ENCODE results near the gene DARS1. TPM values are rescaled to one million over a fixed set of nuclear protein-coding genes. Genes with fewer than 3 reads are reported as not detected.
A peak's percentile ranks its signal among the peaks of the same experiment; 100 is the strongest.

DARS1 gene
- total and polyA plus RNA-seq, 7 donors: 54.2 to 89.7 (median 73.5) TPM

DNA sequence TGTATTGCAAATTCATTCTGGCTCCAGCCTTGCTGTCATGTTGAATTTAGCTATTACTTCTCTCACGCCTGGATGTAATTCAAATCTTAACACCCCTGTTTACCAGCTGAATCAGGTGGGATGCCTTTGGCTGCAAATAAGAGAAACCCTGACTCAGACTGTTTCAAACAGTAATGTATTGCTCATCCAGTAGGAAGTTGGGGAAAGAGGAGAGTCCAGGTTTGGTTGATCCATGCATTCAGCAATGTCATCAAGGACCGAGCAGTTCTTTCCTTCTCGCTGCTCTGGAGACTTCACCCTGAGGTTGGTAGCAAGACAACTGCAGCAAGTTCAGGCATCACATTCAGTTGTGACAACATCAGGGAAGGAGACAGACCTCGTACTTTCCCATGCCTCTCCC lies 6.4 kb upstream of the DARS1 start:
- DNase-seq: no peak
- intact Hi-C loops (cut with DNase I): no loop called here
- Histone ChIP-seq H3K4me1 (no peaks in the 10 kb centered on the region), H3K36me3 (ENCODE audit: insufficient read depth in 1 of 2, low read depth in 1 of 2) (no peaks in the 10 kb centered on the region), H3K27me3 (ENCODE audit: insufficient read depth in 3 of 3, low read length in 2 of 3) (no peaks in the 10 kb centered on the region), H3K9me3 (no peaks in the 10 kb centered on the region), H3K27ac (no peak overlapping the region), H3K4me3 (no peak overlapping the region)
- ATAC-seq: no peak
- TF ChIP-seq, protein P1, sequence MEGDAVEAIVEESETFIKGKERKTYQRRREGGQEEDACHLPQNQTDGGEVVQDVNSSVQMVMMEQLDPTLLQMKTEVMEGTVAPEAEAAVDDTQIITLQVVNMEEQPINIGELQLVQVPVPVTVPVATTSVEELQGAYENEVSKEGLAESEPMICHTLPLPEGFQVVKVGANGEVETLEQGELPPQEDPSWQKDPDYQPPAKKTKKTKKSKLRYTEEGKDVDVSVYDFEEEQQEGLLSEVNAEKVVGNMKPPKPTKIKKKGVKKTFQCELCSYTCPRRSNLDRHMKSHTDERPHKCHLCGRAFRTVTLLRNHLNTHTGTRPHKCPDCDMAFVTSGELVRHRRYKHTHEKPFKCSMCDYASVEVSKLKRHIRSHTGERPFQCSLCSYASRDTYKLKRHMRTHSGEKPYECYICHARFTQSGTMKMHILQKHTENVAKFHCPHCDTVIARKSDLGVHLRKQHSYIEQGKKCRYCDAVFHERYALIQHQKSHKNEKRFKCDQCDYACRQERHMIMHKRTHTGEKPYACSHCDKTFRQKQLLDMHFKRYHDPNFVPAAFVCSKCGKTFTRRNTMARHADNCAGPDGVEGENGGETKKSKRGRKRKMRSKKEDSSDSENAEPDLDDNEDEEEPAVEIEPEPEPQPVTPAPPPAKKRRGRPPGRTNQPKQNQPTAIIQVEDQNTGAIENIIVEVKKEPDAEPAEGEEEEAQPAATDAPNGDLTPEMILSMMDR (IDR thresholded peaks at IDR 0.05): no peak
- 91 to 97% (median 96%) methylated on average over 4 of the region's 4 CpGs for WGBS, 3 donors

DNA sequence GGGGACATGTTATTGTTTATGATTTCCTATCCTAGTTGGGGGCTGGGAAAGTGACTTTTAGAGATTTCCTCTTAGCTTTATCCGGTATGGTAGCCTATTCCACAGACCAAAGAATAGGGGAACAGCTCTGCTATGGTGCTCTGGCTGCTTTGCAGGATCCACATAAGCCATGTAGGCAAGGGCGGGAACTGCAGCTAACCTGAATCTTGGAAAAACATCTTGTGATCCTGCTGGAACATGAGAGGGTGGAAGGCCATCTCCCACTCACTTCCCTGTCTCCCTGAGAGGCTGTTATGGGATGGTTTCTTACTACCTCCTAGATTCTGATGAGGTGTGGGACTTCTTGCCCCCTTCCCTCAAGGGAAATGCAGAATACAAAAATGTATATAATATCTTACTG lies 2.0 kb upstream of the DARS1 start:
- Histone ChIP-seq H3K9me3 (no peaks in the 10 kb centered on the region), H3K27me3 (ENCODE audit: insufficient read depth in 3 of 3, low read length in 2 of 3) (no peaks in the 10 kb centered on the region), H3K4me3 (no peak overlapping the region), H3K27ac (no peak overlapping the region), H3K4me1 (peaks cover 22% of the 10 kb centered on the region), H3K36me3 (ENCODE audit: insufficient read depth in 1 of 2, low read depth in 1 of 2) (peaks cover 0 to 8% of the 10 kb centered on the region in 2 donors)
- no peak for DNase-seq
- WGBS, 3 donors: 67 to 88% (median 75%) methylated on average over 2 of the region's 2 CpGs
- intact Hi-C loops (cut with DNase I): no loop called here
- ATAC-seq: no peak
- TF ChIP-seq, protein P1 (IDR thresholded peaks at IDR 0.05): no peak

DNA sequence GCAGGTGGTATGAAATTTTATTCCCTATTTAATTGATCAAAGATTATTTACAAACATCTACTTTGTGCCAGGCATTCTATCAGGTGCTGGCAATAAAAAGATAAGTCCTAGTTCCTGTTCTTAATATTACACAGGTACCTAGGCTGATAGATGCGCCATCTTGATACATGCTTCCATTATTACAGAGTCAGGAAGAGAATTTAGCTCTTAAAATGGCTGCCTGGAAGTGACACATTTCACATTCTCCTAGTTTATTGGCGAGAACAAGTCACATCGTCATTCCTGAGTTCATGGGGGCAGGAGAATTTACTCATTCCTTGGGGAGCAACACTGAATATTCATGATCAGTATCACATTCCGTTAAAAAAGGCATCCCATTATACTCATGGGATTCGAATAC lies 1.1 kb upstream of the DARS1 start:
- DNase-seq: no peak
- peak overlapping the region; percentile 97 for H3K27ac ChIP-seq
- WGBS, 3 donors: 90 to 93% (median 91%) methylated on average over 5 of the region's 5 CpGs

DNA sequence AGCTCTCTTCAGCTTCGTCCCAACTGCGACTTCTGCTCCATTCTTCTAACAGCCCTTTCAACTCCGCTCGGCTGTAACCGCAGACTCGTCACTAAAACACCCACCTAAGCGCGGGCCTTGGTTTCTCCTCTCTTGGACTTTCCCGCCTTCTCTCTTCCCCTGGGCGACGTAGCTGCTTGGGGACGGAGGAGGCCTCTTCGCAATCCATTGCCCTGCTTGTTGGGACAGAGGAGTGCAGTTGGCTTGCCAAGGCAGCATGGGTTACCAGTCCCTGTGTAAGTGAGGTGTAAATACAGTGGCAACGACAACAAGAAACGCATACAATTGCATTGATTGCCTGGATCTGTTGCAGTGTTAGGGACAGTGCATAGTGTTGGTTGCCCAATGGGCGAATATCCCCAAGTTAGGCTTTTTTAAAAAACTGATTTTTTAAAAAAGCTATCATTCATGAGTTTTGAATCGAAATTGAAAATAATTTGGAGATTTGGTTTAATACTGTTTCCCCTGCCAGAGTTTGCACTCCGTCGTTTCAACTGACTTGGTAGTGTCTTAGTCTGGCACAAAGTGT lies 484 bp upstream of the DARS1 start:
- WGBS, 3 donors: 14 to 23% (median 16%) methylated on average over 18 to 19 of the region's 19 CpGs
- TF ChIP-seq, protein P1 (IDR thresholded peaks at IDR 0.05): no peak
- peak overlapping the region; percentile 87 for H3K4me3 ChIP-seq
- ATAC-seq (peak; percentile 40 to 62 (median 54)), DNase-seq (no peak)
- H3K4me1 ChIP-seq: peaks cover 22% of the 10 kb centered on the region
- H3K27me3 ChIP-seq (ENCODE audit: insufficient read depth in 3 of 3, low read length in 2 of 3): no peaks in the 10 kb centered on the region
- intact Hi-C loops (cut with DNase I): no loop called here
- no peaks in the 10 kb centered on the region for H3K9me3 ChIP-seq
- H3K27ac ChIP-seq: peak overlapping the region; percentile 97
- H3K36me3 ChIP-seq (ENCODE audit: insufficient read depth in 1 of 2, low read depth in 1 of 2): peaks cover 4 to 22% of the 10 kb centered on the region in 2 donors

More for the DNA sequence above, 1.1 kb upstream of the DARS1 start:
- Histone ChIP-seq H3K9me3 (no peaks in the 10 kb centered on the region), H3K4me3 (no peak overlapping the region), H3K36me3 (ENCODE audit: insufficient read depth in 1 of 2, low read depth in 1 of 2) (peaks cover under 1 to 17% of the 10 kb centered on the region in 2 donors), H3K4me1 (peaks cover 22% of the 10 kb centered on the region), H3K27me3 (ENCODE audit: insufficient read depth in 3 of 3, low read length in 2 of 3) (no peaks in the 10 kb centered on the region)
- TF ChIP-seq, protein P1 (IDR thresholded peaks at IDR 0.05): no peak
- no peak for ATAC-seq
- intact Hi-C loops (cut with DNase I): no loop called here
